KOPT-K1 (cell line): ENCODE measurements around the gene ECM1.

Experiments
- H3K27ac ChIP-seq: fragments of 200-600 bp; sonication (generic); 2 replicates; pipeline ENCODE4 v1.5.1; 2016; ENCODE audit warnings: antibody characterized with exemption, mild to moderate bottlenecking, low read depth, low read length; ENCODE audit not compliant: poor library complexity, severe bottlenecking
- H3K36me3 ChIP-seq: fragments of 200-600 bp; sonication (generic); 2 replicates; pipeline ENCODE4 v1.5.1; 2017; ENCODE audit warnings: antibody characterized with exemption, mild to moderate bottlenecking, low read length, moderate library complexity; ENCODE audit not compliant: insufficient read depth
- H3K9me3 ChIP-seq: fragments of 200-600 bp; sonication (generic); 2 replicates; pipeline ENCODE4 v1.5.1; 2017; ENCODE audit warnings: antibody characterized with exemption, low read length, mild to moderate bottlenecking; ENCODE audit not compliant: insufficient read depth, poor library complexity, severe bottlenecking

ECM1 gene

GRCh38 chr1:150487763-150488115 is 20.2 kb upstream of the ECM1 start:
- H3K36me3 ChIP-seq: peaks cover 36% of the 10 kb centered on the region
- H3K9me3 ChIP-seq: no peaks in the 10 kb centered on the region
- peak overlapping the region; percentile 74 for H3K27ac ChIP-seq

GRCh38 chr1:150493175-150493574 is 14.7 kb upstream of the ECM1 start:
- Histone ChIP-seq H3K27ac (no peak overlapping the region), H3K36me3 (peaks cover 75% of the 10 kb centered on the region), H3K9me3 (no peaks in the 10 kb centered on the region)

- Histone ChIP-seq H3K9me3 (no peaks in the 10 kb centered on the region), H3K36me3 (peaks cover 73% of the 10 kb centered on the region), H3K27ac (no peak overlapping the region)
Observed at GRCh38 chr1:150498342-150498741, 9.6 kb upstream of the ECM1 start.

DNA sequence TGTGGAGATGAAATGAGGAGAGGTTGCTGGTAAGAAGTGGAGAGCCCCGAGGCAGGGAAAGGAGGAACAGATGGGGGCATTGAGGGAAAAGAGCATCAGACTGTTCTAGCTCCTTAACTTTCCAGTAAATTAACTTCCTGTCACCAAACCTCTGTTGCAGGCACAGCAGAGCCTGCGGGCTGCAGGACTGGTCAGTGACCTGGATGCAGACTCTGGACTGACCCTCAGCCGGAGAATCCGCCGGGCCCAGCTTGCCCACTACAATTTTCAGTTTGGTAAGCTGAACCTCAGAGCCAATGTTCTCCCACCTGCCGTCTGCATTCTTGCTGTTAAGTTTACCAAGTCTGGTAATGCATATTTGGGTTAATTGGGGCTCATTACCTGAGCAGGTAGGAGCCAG is 2.5 kb upstream of the ECM1 start:
- no peaks in the 10 kb centered on the region for H3K9me3 ChIP-seq
- peaks cover 56% of the 10 kb centered on the region for H3K36me3 ChIP-seq
- H3K27ac ChIP-seq: no peak overlapping the region

- Histone ChIP-seq H3K27ac (no peak overlapping the region), H3K36me3 (peaks cover 33% of the 10 kb centered on the region)
Observed at GRCh38 chr1:150508982-150509381, 1.1 kb downstream of the ECM1 start.

DNA sequence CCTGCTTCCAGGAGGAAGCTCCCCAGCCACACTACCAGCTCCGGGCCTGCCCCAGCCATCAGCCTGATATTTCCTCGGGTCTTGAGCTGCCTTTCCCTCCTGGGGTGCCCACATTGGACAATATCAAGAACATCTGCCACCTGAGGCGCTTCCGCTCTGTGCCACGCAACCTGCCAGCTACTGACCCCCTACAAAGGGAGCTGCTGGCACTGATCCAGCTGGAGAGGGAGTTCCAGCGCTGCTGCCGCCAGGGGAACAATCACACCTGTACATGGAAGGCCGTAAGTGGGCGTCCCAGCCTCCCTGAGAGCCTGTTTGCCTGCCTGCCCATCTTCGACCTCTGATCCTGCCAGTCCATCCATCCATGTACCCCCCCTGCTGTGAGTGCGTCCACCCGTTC is 3.6 kb downstream of the ECM1 start:
- Histone ChIP-seq H3K9me3 (no peaks in the 10 kb centered on the region), H3K36me3 (peaks cover 7% of the 10 kb centered on the region; the same call in 1 of the 2 replicates), H3K27ac (no peak overlapping the region)

More at GRCh38 chr1:150508982-150509381, 1.1 kb downstream of the ECM1 start:
- H3K9me3 ChIP-seq: no peaks in the 10 kb centered on the region

- H3K27ac ChIP-seq: no peak overlapping the region
- H3K9me3 ChIP-seq: no peaks in the 10 kb centered on the region
- H3K36me3 ChIP-seq: peaks cover 1% of the 10 kb centered on the region; the same call in 1 of the 2 replicates
Observed at GRCh38 chr1:150511985-150512660, 4.2 kb downstream of the ECM1 start.

GRCh38 chr1:150512846-150513245 is 4.9 kb downstream of the ECM1 start:
- H3K27ac ChIP-seq: no peak overlapping the region
- no peaks in the 10 kb centered on the region for H3K9me3 ChIP-seq
- no peaks in the 10 kb centered on the region for H3K36me3 ChIP-seq

DNA sequence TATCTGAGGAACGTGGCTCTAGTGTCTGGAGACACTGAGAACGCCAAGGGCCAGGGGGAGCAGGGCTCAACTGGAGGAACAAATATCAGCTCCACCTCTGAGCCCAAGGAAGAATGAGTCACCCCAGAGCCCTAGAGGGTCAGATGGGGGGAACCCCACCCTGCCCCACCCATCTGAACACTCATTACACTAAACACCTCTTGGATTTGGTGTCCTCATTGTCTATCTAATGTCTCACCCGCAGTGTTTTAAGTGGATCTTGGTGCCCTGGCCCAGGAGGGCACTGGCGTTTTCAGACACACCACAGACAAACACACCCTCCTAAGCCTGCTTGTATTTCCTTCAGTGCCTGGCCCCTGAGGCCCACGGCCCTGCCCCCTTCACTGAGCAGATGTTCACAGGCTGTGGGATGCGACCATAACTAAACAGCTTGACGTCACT is 5.5 kb downstream of the ECM1 start:
- no peaks in the 10 kb centered on the region for H3K36me3 ChIP-seq
- no peak overlapping the region for H3K27ac ChIP-seq
- H3K9me3 ChIP-seq: no peaks in the 10 kb centered on the region

- Histone ChIP-seq H3K36me3 (no peaks in the 10 kb centered on the region), H3K27ac (no peak overlapping the region), H3K9me3 (no peaks in the 10 kb centered on the region)
Observed at GRCh38 chr1:150514260-150514659, 6.4 kb downstream of the ECM1 start.

GRCh38 chr1:150514913-150515327 is 7.0 kb downstream of the ECM1 start:
- Histone ChIP-seq H3K36me3 (no peaks in the 10 kb centered on the region), H3K27ac (no peak overlapping the region), H3K9me3 (no peaks in the 10 kb centered on the region)

- H3K27ac ChIP-seq: peak within 1 kb of the TSS; percentile 48
- H3K9me3 ChIP-seq: no peaks in the 10 kb centered on the region
- H3K36me3 ChIP-seq: no peaks in the 10 kb centered on the region
Observed at GRCh38 chr1:150515328-150516049, 7.6 kb downstream of the ECM1 start, which contains the start of gene FALEC. FALEC (plus strand) TSS chr1:150515752.

DNA sequence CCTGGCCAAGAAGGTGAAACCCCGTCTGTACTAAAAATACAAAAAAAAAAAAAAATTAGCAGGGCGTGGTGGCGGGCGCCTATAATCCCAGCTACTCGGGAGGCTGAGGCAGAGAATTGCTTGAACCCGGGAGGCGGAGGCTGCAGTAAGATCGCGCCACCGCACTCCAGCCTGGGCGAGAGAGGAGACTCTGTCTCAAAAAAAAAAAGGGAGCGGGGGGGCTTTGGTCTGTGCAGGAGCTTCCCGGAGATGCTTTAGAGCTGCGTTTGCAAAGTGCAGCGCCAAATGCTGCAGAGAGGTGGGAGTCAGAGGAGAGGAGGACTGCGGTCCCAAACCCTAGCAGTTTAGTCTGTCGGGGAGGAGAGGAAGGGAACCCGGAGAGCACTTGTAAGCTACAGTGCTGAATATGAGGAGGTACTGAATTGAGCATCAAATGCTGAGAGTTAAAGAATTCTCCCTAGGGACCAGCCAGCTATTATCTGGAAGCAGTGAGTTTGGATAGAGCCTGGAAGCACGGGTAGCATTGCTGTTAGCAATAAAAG is 8.2 kb downstream of the ECM1 start:
- no peak overlapping the region for H3K27ac ChIP-seq
- H3K36me3 ChIP-seq: no peaks in the 10 kb centered on the region
- H3K9me3 ChIP-seq: no peaks in the 10 kb centered on the region

DNA sequence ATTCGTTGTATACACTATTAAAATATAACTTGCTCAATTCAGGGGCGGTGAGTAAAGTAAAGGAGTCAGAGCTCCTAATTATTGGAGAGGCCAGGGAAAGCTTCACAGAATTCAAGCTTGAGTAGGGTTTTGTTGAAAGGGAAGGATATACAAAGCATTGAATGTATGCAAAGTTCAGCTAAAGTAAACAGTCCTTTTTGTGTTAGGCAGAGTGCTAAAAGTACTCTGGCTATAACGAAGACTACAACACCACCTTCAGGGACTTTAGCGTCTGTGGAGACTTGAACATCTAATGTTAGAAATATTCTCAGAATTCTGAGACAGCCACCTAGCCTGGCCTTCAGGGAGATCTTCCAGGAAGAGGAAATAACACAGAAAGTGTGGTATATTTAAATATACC is 8.7 kb downstream of the ECM1 start:
- H3K27ac ChIP-seq: no peak overlapping the region

DNA sequence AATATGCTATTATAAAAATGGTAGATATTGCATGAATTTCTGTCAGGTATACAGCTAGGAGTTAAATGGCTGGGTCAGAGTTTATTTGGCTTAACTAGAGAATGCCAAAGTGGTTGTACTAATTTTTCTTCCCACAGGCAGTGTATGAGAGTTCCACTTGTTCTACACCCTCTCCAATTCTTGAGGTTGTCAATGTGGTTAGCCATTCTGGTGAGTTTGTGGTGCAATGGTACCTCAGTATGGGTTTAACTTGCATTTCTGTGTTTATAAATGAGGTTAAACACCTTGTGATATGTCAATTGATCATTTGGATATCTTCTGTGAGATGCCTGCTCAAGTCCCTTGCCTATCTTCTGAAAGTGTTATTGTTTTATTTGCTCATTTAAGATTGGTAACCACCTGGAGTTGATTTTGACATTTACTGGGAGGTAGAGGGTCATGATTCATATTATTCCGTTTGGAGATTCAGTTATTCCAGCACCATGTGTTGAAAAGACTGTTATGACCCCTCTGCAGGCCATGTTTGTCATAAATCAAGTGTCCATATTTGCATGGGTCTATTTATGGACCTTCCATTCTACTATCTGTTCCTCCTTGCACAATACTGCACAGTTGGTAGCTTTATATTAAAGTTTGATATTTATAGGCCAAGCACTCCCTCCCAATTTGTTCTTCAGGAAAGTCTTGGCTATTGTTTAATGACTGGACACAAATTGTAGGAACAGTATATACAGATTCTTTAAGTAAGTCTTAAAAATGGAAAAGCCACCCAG is 13.5 kb downstream of the ECM1 start:
- H3K9me3 ChIP-seq: no peaks in the 10 kb centered on the region
- H3K27ac ChIP-seq: no peak overlapping the region
- no peaks in the 10 kb centered on the region for H3K36me3 ChIP-seq

More for the DNA sequence above, 8.7 kb downstream of the ECM1 start:
- Histone ChIP-seq H3K36me3 (no peaks in the 10 kb centered on the region), H3K9me3 (no peaks in the 10 kb centered on the region)
